H9 (cell line): ENCODE data around the gene DSTYK. TPM values are rescaled to one million over a fixed set of nuclear protein-coding genes. Genes with fewer than 3 reads are reported as not detected.

ENCODE experiments used
- DNase-seq: peaks from one replicate; pipeline ENCODE4 v3.0.0-alpha.2; 2017
- H2AFZ ChIP-seq: one replicate; pipeline ENCODE4 v1.6.1; 2013; ENCODE audit warnings: mild to moderate bottlenecking, low read length, control low read depth, moderate library complexity
- H2AK5ac ChIP-seq: 2 replicates; pipeline ENCODE4 v1.6.1; 2013; ENCODE audit warnings: low read length, control low read depth, mixed read lengths; ENCODE audit not compliant: insufficient read length
- H2BK120ac ChIP-seq: one replicate; pipeline ENCODE4 v1.6.1; 2013; ENCODE audit warnings: low read depth, mild to moderate bottlenecking, low read length, control low read depth, inconsistent platforms; ENCODE audit not compliant: poor library complexity, severe bottlenecking
- H2BK12ac ChIP-seq: 2 replicates; pipeline ENCODE4 v1.6.1; 2013; ENCODE audit warnings: low read length, control low read depth, mixed read lengths, low read depth; ENCODE audit not compliant: insufficient read length
- H2BK15ac ChIP-seq: 2 replicates; pipeline ENCODE4 v1.6.1; 2013; ENCODE audit warnings: low read depth, low read length, control low read depth
- H2BK20ac ChIP-seq: one replicate; pipeline ENCODE4 v1.6.1; 2013; ENCODE audit warnings: low read depth, mild to moderate bottlenecking, low read length, control low read depth, inconsistent platforms; ENCODE audit not compliant: poor library complexity, severe bottlenecking
- H2BK5ac ChIP-seq: 2 replicates; pipeline ENCODE4 v1.6.1; 2013; ENCODE audit warnings: low read length, control low read depth, mixed read lengths; ENCODE audit not compliant: insufficient read length
- H3K14ac ChIP-seq: 2 replicates; pipeline ENCODE4 v1.6.1; 2013; ENCODE audit warnings: low read length, control low read depth; ENCODE audit not compliant: insufficient read depth
- H3K18ac ChIP-seq: 2 replicates; pipeline ENCODE4 v1.6.1; 2013; ENCODE audit warnings: low read depth, mild to moderate bottlenecking, mixed read lengths, low read length, control low read depth; ENCODE audit not compliant: insufficient read length
- H3K23ac ChIP-seq: 2 replicates; pipeline ENCODE4 v1.6.1; 2013; ENCODE audit warnings: low read length, control low read depth, mixed read lengths, low read depth; ENCODE audit not compliant: insufficient read length
- H3K23me2 ChIP-seq: 2 replicates; pipeline ENCODE4 v1.6.1; 2013; ENCODE audit warnings: low read depth, mild to moderate bottlenecking, mixed read lengths, low read length, control low read depth; ENCODE audit not compliant: insufficient read length, poor library complexity, severe bottlenecking
- H3K27ac ChIP-seq: 2 replicates; pipeline ENCODE4 v1.5.1; 2013; ENCODE audit warnings: low read length, control low read depth, mixed read lengths, low read depth; ENCODE audit not compliant: insufficient read length
- H3K27me3 ChIP-seq: 2 replicates; pipeline ENCODE4 v1.6.1; 2013; ENCODE audit warnings: low read length, control low read depth, inconsistent platforms; ENCODE audit not compliant: insufficient read depth
- H3K4ac ChIP-seq: 2 replicates; pipeline ENCODE4 v1.6.1; 2013; ENCODE audit warnings: low read depth, mild to moderate bottlenecking, control low read depth, inconsistent platforms, low read length, moderate library complexity
- H3K4me1 ChIP-seq: 2 replicates; pipeline ENCODE4 v1.6.1; 2013; ENCODE audit warnings: low read length, control low read depth, inconsistent platforms; ENCODE audit not compliant: insufficient read depth
- H3K4me2 ChIP-seq: 2 replicates; pipeline ENCODE4 v1.6.1; 2013; ENCODE audit warnings: low read length, control low read depth, mixed read lengths; ENCODE audit not compliant: insufficient read length, insufficient read depth
- H3K56ac ChIP-seq: 2 replicates; pipeline ENCODE4 v1.6.1; 2013; ENCODE audit warnings: low read depth, mild to moderate bottlenecking, mixed read lengths, low read length, control low read depth; ENCODE audit not compliant: insufficient read length
- H3K79me1 ChIP-seq: 2 replicates; pipeline ENCODE4 v1.6.1; 2013; ENCODE audit warnings: low read depth, mild to moderate bottlenecking, moderate library complexity, low read length, control low read depth, inconsistent platforms; ENCODE audit not compliant: insufficient read depth, poor library complexity, severe bottlenecking
- H3K79me2 ChIP-seq: 2 replicates; pipeline ENCODE4 v1.6.1; 2013; ENCODE audit warnings: low read length, control low read depth, inconsistent platforms; ENCODE audit not compliant: insufficient read depth
- H3K9ac ChIP-seq: 2 replicates; pipeline ENCODE4 v1.6.1; 2013; ENCODE audit warnings: low read length, control low read depth, mixed read lengths; ENCODE audit not compliant: insufficient read length; ENCODE audit errors: extremely low read depth
- H3K9me3 ChIP-seq: one replicate; pipeline ENCODE4 v1.6.1; 2013; ENCODE audit warnings: low read depth, low read length, inconsistent platforms; ENCODE audit not compliant: control insufficient read depth
- H3T11ph ChIP-seq: one replicate; pipeline ENCODE4 v1.6.1; 2013; ENCODE audit warnings: mild to moderate bottlenecking, low read length, control low read depth, inconsistent platforms
- H4K20me1 ChIP-seq: one replicate; pipeline ENCODE4 v1.6.1; 2013; ENCODE audit not compliant: control insufficient read depth, insufficient read length, insufficient read depth
- H4K5ac ChIP-seq: 2 replicates; pipeline ENCODE4 v1.6.1; 2013; ENCODE audit warnings: low read depth, mild to moderate bottlenecking, mixed read lengths, low read length, control low read depth; ENCODE audit not compliant: insufficient read length
- H4K8ac ChIP-seq: replicated peaks from 2 replicates; pipeline ENCODE4 v1.6.1; 2013; ENCODE audit warnings: low read length, control low read depth, mixed read lengths, low read depth; ENCODE audit not compliant: insufficient read length
- H4K91ac ChIP-seq: 2 replicates; pipeline ENCODE4 v1.6.1; 2013; ENCODE audit warnings: low read depth, mild to moderate bottlenecking, moderate library complexity, mixed read lengths, low read length, control low read depth; ENCODE audit not compliant: insufficient read length
- H3K27ac Mint-ChIP-seq, 3 experiments: 2 replicates in 2 of 3; 3 replicates in 1 of 3; pipeline ENCODE4 v1.8.0; 2020 to 2021; ENCODE audit warnings: mixed read lengths in 3 of 3, mild to moderate bottlenecking in 1 of 3, moderate library complexity in 1 of 3
- H3K27me3 Mint-ChIP-seq: 2 replicates; pipeline ENCODE4 v1.8.0; 2021; ENCODE audit warnings: low read depth, mild to moderate bottlenecking, moderate library complexity, mixed read lengths
- H3K36me3 Mint-ChIP-seq, 3 experiments: 2 replicates in 2 of 3; 3 replicates in 1 of 3; pipeline ENCODE4 v1.8.0; 2020 to 2021; ENCODE audit warnings: low read depth in 3 of 3, mixed read lengths in 3 of 3; ENCODE audit not compliant: insufficient read depth in 1 of 3
- H3K4me1 Mint-ChIP-seq, 2 experiments: 2 replicates each; pipeline ENCODE4 v1.8.0; 2020; ENCODE audit warnings: mixed read lengths in 2 of 2
- H3K4me3 Mint-ChIP-seq, 2 experiments: 2 replicates in 1 of 2; 3 replicates in 1 of 2; pipeline ENCODE4 v1.8.0; 2020 to 2021; ENCODE audit warnings: mild to moderate bottlenecking in 2 of 2, mixed read lengths in 2 of 2, moderate library complexity in 1 of 2
- H3K9me3 Mint-ChIP-seq, 2 experiments: 2 replicates in 1 of 2; 3 replicates in 1 of 2; pipeline ENCODE4 v1.8.0; 2020; ENCODE audit warnings: mild to moderate bottlenecking in 2 of 2, mixed read lengths in 2 of 2, moderate library complexity in 1 of 2
- WGBS: extraction: QIAGEN DNeasy Blood & Tissue Kit; methylation state at CpG from one replicate; pipeline ENCODE4 v1.1.7; 2013; ENCODE audit warnings: missing lambda C conversion rate, low lambda C conversion rate, mixed read lengths; ENCODE audit not compliant: insufficient read length; ENCODE audit errors: extremely low coverage; 5-methylcytosine and 5-hydroxymethylcytosine counted together
- total RNA-seq: library from RNA; stranded (reverse); gene quantifications from 2 replicates; pipeline ENCODE4 v1.2.1, GENCODE V29; 2021
- TF ChIP-seq, protein P1 (sequence below): fragments of 200-600 bp; sonication (generic); conservative IDR thresholded peaks from 3 replicates; pipeline ENCODE4 v1.8.0; 2021; ENCODE audit warnings: antibody characterized with exemption, mild to moderate bottlenecking

DSTYK gene
- total RNA-seq, 1 experiment from 2014 or later: 8.5 TPM

DNA sequence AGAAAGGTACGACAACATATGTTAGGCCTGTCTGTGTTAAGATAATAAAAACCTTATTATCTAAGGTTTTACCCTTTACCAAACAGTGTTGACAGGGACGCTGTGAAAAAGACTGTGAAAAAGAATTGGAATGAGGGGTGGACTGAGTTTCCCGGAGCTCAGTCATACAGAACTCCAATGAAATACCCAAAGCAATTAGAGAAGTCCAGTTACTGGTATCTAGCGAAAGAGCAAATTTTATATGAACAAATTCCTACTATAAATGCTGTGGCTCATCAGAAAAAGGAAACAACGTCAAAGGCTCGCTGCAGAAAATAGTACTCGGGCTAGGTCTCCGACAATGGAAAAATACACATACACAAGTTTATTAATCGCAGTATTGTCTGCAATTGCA is 89.0 kb downstream of the DSTYK start:
- no peak overlapping the region for H3T11ph ChIP-seq
- TF ChIP-seq, protein P1, sequence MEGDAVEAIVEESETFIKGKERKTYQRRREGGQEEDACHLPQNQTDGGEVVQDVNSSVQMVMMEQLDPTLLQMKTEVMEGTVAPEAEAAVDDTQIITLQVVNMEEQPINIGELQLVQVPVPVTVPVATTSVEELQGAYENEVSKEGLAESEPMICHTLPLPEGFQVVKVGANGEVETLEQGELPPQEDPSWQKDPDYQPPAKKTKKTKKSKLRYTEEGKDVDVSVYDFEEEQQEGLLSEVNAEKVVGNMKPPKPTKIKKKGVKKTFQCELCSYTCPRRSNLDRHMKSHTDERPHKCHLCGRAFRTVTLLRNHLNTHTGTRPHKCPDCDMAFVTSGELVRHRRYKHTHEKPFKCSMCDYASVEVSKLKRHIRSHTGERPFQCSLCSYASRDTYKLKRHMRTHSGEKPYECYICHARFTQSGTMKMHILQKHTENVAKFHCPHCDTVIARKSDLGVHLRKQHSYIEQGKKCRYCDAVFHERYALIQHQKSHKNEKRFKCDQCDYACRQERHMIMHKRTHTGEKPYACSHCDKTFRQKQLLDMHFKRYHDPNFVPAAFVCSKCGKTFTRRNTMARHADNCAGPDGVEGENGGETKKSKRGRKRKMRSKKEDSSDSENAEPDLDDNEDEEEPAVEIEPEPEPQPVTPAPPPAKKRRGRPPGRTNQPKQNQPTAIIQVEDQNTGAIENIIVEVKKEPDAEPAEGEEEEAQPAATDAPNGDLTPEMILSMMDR: peak; percentile 12; the same call in 1 of the 3 replicates
- no peak overlapping the region for H4K5ac ChIP-seq
- H3K79me1 ChIP-seq: peaks cover 4% of the 10 kb centered on the region
- H3K9me3 ChIP-seq: no peaks in the 10 kb centered on the region
- no peak overlapping the region for H4K8ac ChIP-seq
- H3K56ac ChIP-seq: no peak overlapping the region
- no peaks in the 10 kb centered on the region for H3K9me3 Mint-ChIP-seq
- H3K4me1 ChIP-seq: no peaks in the 10 kb centered on the region
- H2BK120ac ChIP-seq: no peak overlapping the region
- WGBS: no CpG with 5 or more reads among the region's 9 CpGs
- no peak for DNase-seq
- H2BK15ac ChIP-seq: no peak overlapping the region
- H3K14ac ChIP-seq: no peak overlapping the region
- H4K91ac ChIP-seq: no peak overlapping the region
- peaks cover 18% of the 10 kb centered on the region in 2 experiments for H3K4me1 Mint-ChIP-seq
- no peak overlapping the region for H2BK20ac ChIP-seq
- peak overlapping the region; percentile 100 for H3K4me3 Mint-ChIP-seq
- peak overlapping the region; percentile 63 for H3K9ac ChIP-seq
- no peak overlapping the region for H2AK5ac ChIP-seq
- H2BK5ac ChIP-seq: no peak overlapping the region
- peak overlapping the region; percentile 22 for H2AFZ ChIP-seq
- H3K4me2 ChIP-seq: peak overlapping the region; percentile 98
- H3K27me3 ChIP-seq: no peaks in the 10 kb centered on the region
- peak overlapping the region; percentile 100; a peak in 6 of 7 replicates for H3K27ac Mint-ChIP-seq
- no peak overlapping the region for H3K23ac ChIP-seq
- H2BK12ac ChIP-seq: no peak overlapping the region
- no peak overlapping the region for H3K4ac ChIP-seq
- no peaks in the 10 kb centered on the region for H4K20me1 ChIP-seq
- H3K18ac ChIP-seq: no peak overlapping the region
- H3K36me3 Mint-ChIP-seq: peaks cover 3 to 12% (median 9%) of the 10 kb centered on the region in 3 experiments; a peak in 6 of 7 replicates
- no peaks in the 10 kb centered on the region for H3K27me3 Mint-ChIP-seq
- H3K27ac ChIP-seq: peak overlapping the region; percentile 79
- peaks cover 18% of the 10 kb centered on the region; the same call in 1 of the 2 replicates for H3K79me2 ChIP-seq
- peaks cover 7% of the 10 kb centered on the region for H3K23me2 ChIP-seq
